ENCODE measurements around the gene WFIKKN2.

WFIKKN2 gene

GRCh38 chr17:50816771-50817751 is 18.3 kb upstream of the WFIKKN2 start:
- H3K4me3 ChIP-seq (ENCODE audit: low read depth, low read length), result no peak overlapping the region

DNA sequence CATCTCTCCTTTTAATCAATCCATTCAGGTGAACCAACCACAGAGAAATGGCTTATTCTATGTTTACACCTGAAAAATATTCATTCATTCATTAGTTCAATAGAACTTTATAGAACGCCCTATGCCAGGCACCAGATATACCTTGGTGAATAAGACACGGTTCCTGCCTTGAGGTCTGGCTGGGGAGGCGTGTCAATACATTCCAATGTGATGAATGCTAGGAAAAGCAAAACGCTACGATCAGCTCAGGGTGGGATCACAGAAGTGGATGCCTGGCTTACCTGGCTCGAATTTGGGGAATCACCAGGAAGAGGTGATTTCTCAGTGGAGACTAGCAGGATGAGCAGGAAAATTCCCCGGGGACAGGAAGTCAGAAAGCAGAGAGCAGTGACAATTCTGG is 17.5 kb upstream of the WFIKKN2 start:
- no peak for DNase-seq (ENCODE audit: low read depth)
- in situ Hi-C loops (cut with HindIII; ENCODE audit: low sequenced_read_pairs), result no loop called here

More at GRCh38 chr17:50816771-50817751, 18.3 kb upstream of the WFIKKN2 start:
- TF ChIP-seq, protein P1, sequence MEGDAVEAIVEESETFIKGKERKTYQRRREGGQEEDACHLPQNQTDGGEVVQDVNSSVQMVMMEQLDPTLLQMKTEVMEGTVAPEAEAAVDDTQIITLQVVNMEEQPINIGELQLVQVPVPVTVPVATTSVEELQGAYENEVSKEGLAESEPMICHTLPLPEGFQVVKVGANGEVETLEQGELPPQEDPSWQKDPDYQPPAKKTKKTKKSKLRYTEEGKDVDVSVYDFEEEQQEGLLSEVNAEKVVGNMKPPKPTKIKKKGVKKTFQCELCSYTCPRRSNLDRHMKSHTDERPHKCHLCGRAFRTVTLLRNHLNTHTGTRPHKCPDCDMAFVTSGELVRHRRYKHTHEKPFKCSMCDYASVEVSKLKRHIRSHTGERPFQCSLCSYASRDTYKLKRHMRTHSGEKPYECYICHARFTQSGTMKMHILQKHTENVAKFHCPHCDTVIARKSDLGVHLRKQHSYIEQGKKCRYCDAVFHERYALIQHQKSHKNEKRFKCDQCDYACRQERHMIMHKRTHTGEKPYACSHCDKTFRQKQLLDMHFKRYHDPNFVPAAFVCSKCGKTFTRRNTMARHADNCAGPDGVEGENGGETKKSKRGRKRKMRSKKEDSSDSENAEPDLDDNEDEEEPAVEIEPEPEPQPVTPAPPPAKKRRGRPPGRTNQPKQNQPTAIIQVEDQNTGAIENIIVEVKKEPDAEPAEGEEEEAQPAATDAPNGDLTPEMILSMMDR (IDR thresholded peaks at IDR 0.05; ENCODE audit: low read depth, low read length, missing control alignments), result peak; percentile 66
- in situ Hi-C loops (cut with HindIII; ENCODE audit: low sequenced_read_pairs), result no loop called here
- DNase-seq (ENCODE audit: low read depth), result no peak

DNA sequence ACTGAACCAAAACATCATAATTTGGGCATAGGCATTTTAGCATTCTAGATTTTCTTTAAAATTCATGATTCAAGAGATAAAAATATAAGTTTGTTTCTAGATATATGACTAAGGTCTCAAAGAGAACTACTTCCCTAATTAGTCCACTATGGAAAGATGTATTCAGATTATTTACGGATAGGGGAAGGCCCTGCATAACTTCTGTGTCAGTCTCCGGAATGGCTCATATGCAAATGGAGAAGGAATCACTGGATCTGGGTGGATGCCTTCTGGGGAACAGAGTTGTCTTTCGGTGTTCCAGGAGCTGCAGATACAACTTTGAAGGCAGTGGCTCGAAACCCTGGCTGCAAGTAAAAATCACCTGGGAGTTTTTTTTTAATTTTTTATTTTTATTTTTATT is 17.1 kb upstream of the WFIKKN2 start:
- no peak overlapping the region for H3K4me3 ChIP-seq (ENCODE audit: low read depth, low read length)
- TF ChIP-seq, protein P1 (IDR thresholded peaks at IDR 0.05; ENCODE audit: low read depth, low read length, missing control alignments), result no peak
- DNase-seq (ENCODE audit: low read depth), result no peak
- in situ Hi-C loops (cut with HindIII; ENCODE audit: low sequenced_read_pairs), result no loop called here

More for the DNA sequence above, 17.5 kb upstream of the WFIKKN2 start:
- no peak overlapping the region for H3K4me3 ChIP-seq (ENCODE audit: low read depth, low read length)
- TF ChIP-seq, protein P1 (IDR thresholded peaks at IDR 0.05; ENCODE audit: low read depth, low read length, missing control alignments), result no peak

GRCh38 chr17:50818921-50819657 is 16.3 kb upstream of the WFIKKN2 start:
- DNase-seq (ENCODE audit: low read depth), result no peak
- in situ Hi-C loops (cut with HindIII; ENCODE audit: low sequenced_read_pairs), result no loop called here
- no peak overlapping the region for H3K4me3 ChIP-seq (ENCODE audit: low read depth, low read length)
- TF ChIP-seq, protein P1 (IDR thresholded peaks at IDR 0.05; ENCODE audit: low read depth, low read length, missing control alignments), result no peak

DNA sequence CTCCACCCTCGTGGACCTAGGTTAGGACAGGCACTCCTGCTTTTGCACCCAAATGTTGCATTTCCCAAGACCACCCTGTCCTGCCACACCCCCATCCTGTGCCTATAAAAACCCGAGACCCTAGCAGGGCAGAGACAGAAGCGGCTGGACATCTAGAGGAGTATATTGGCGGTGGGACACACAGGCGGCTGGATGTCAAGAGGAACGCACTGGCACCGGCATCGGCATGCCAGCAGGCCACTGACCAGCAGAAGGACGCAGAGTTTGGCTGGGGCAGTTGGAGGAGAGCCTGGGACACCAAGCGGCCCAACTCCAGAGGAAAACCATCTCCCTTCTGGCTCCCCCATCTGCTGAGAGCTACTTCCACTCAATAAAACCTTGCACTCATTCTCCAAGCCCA is 14.7 kb upstream of the WFIKKN2 start:
- no peak overlapping the region for H3K4me3 ChIP-seq (ENCODE audit: low read depth, low read length)
- in situ Hi-C loops (cut with HindIII; ENCODE audit: low sequenced_read_pairs), result no loop called here
- DNase-seq (ENCODE audit: low read depth), result no peak
- TF ChIP-seq, protein P1 (IDR thresholded peaks at IDR 0.05; ENCODE audit: low read depth, low read length, missing control alignments), result no peak

GRCh38 chr17:50822550-50822949 is 12.8 kb upstream of the WFIKKN2 start:
- no peak overlapping the region for H3K4me3 ChIP-seq (ENCODE audit: low read depth, low read length)
- no peak for DNase-seq (ENCODE audit: low read depth)
- in situ Hi-C loops (cut with HindIII; ENCODE audit: low sequenced_read_pairs), result no loop called here
- TF ChIP-seq, protein P1 (IDR thresholded peaks at IDR 0.05; ENCODE audit: low read depth, low read length, missing control alignments), result no peak
